GM18511 (cell line): ENCODE results near the gene RPL39L.

ENCODE experiments used
- ATAC-seq: cut with Tn5 transposase; IDR thresholded peaks from one replicate; pipeline ENCODE4 v1.9.1; 2021; ENCODE audit warnings: mild to moderate bottlenecking, moderate library complexity; ENCODE audit not compliant: unreplicated experiment

The RPL39L gene

DNA sequence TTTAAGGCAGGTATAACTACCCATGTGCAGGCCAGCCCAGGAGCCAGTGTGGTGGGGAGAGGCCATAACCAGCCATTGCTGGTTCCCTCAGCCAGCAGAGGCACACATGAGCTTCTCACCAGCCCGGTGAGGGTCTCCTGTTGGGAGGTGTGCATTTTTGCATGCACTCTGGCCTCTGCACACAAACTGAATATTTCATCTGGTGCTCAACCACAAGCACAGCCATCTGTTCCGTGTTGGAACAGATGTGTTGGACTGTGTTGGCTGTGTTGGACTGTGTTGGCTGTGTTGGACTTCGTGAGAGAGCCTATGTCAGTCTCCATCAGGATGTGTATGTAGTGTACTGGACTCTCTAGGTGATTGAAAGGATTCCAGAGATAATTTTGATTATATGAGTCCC lies 67.2 kb downstream of the RPL39L start:
- ATAC-seq, result no peak
